CD4-positive, alpha-beta T cell treated with Interleukin-2 at 100 ng/mL for 4 hours (primary cell): ENCODE results near the gene RSRC1.

Experiments
- DNase-seq: peaks from one replicate; pipeline ENCODE4 v3.0.0-alpha.2; 2020; ENCODE audit warnings: low spot score

RSRC1 gene

GRCh38 chr3:158128755-158129154, 18.9 kb downstream of the RSRC1 start:
- no peak for DNase-seq

- DNase-seq = no peak
These were observed 24.5 kb downstream of the RSRC1 start for GRCh38 chr3:158134363-158134762.

- no peak for DNase-seq
These were observed 30.5 kb downstream of the RSRC1 start for GRCh38 chr3:158140396-158140795.

- DNase-seq = no peak
These were observed 38.3 kb downstream of the RSRC1 start for GRCh38 chr3:158148218-158148617.

GRCh38 chr3:158152186-158152585, 42.3 kb downstream of the RSRC1 start:
- no peak for DNase-seq

GRCh38 chr3:158158969-158159368, 49.1 kb downstream of the RSRC1 start:
- no peak for DNase-seq

- DNase-seq = no peak
These were observed 49.8 kb downstream of the RSRC1 start for GRCh38 chr3:158159714-158160113.

- no peak for DNase-seq
These were observed 51.1 kb downstream of the RSRC1 start for GRCh38 chr3:158160958-158161357.

GRCh38 chr3:158165141-158165655, 55.3 kb downstream of the RSRC1 start:
- no peak for DNase-seq

- no peak for DNase-seq
These were observed 55.8 kb downstream of the RSRC1 start for GRCh38 chr3:158165730-158166129.

- DNase-seq = no peak
These were observed 56.3 kb downstream of the RSRC1 start for GRCh38 chr3:158166223-158166622.

- peak; percentile 25 for DNase-seq
These were observed 58.1 kb downstream of the RSRC1 start for GRCh38 chr3:158167737-158168557.

- DNase-seq = no peak
These were observed 59.2 kb downstream of the RSRC1 start for GRCh38 chr3:158169091-158169491.

- DNase-seq = no peak
These were observed 71.2 kb downstream of the RSRC1 start for GRCh38 chr3:158181096-158181495.

GRCh38 chr3:158185711-158186110, 75.8 kb downstream of the RSRC1 start:
- no peak for DNase-seq

- DNase-seq = no peak
These were observed 91.1 kb downstream of the RSRC1 start for GRCh38 chr3:158200955-158201354.

GRCh38 chr3:158205324-158205723, 95.4 kb downstream of the RSRC1 start:
- DNase-seq = no peak

GRCh38 chr3:158205994-158206393, 96.1 kb downstream of the RSRC1 start:
- DNase-seq = no peak

- DNase-seq = no peak
These were observed 100.2 kb downstream of the RSRC1 start for GRCh38 chr3:158210067-158210466.

- DNase-seq = no peak
These were observed 103.6 kb downstream of the RSRC1 start for GRCh38 chr3:158213461-158213860.

- DNase-seq = no peak
These were observed 108.1 kb downstream of the RSRC1 start for GRCh38 chr3:158217992-158218391.

GRCh38 chr3:158220575-158220974, 110.7 kb downstream of the RSRC1 start:
- DNase-seq = no peak

GRCh38 chr3:158221426-158221825, 111.5 kb downstream of the RSRC1 start:
- no peak for DNase-seq

GRCh38 chr3:158226429-158226828, 116.5 kb downstream of the RSRC1 start:
- DNase-seq = no peak
